GM19025 (cell line): ENCODE measurements around the gene NT5DC4.

ENCODE experiments used
- ATAC-seq: cut with Tn5 transposase; IDR thresholded peaks from one replicate; pipeline ENCODE4 v1.9.1; 2021; ENCODE audit warnings: mild to moderate bottlenecking, low read depth, moderate library complexity; ENCODE audit not compliant: unreplicated experiment

The NT5DC4 gene

GRCh38 chr2:112749755-112750559 is 29.1 kb downstream of the NT5DC4 start:
- peak; percentile 84 for ATAC-seq

DNA sequence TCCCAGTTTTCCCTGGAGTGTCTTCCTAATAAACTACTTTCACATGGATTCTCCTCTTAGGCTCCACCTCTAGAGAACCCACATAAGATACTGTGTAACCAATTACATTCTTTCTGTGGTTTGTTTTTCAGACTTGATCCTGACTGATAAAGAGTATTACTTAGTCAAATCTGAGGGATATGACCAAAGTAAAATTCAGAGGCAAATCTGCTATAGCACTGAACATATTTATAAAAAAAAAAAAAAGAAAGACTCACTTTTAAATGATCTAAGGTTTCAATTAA is 29.7 kb downstream of the NT5DC4 start:
- ATAC-seq, result no peak

DNA sequence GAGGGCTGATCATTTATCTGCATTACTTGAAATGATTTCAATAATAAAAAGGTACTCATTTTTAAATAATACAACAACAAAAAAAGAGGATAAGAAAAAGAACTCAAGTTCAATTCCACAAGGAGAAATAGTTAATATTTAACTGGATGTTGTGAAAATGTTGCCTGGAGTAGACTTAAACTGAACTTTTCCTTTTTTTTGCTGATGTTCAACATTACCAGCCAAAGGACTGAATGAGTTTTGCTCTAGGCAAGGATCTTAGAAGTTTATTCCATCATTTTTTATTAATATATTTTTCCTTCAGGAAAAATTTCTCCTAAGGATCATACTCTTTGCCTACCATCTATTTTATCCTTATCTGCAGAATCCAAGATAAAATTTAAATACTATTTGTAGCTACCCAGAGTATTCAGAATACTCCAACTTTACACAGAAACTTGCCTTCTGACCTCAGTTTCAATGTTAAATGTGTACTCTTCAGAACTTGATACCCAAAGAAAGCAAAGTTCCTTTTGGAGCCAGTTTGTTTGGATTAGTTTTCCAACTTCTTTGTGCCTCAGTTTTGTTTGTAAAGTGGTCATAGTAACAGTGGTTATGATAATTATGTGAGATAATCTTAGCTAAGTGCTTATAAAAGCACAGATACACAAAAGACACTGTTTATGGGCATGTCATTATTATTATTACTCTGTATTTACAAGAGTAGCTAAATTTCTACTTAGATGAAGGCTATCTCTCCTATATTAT is 30.8 kb downstream of the NT5DC4 start:
- no peak for ATAC-seq

DNA sequence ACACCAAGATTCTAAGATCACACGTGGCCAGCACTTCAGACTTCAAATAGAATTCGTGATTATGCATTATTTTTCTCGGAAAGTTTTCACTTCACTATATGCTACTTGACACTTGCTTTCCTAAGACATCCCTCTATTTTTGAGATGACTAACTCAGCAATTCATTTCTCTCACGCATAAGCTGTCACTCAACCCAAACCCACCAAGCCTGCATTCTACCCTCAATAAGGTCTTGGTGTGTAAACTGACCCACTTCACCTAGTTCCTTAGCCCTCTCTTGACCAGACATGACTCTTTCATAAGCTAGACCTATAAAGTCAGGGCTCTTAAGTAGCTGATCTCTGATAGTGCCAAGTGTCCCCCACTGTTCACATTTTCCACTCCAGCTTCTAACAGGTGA is 31.8 kb downstream of the NT5DC4 start:
- ATAC-seq, result no peak

GRCh38 chr2:112754564-112754963 is 33.7 kb downstream of the NT5DC4 start:
- no peak for ATAC-seq

GRCh38 chr2:112755444-112755843 is 34.6 kb downstream of the NT5DC4 start:
- ATAC-seq, result no peak

GRCh38 chr2:112756207-112756606 is 35.4 kb downstream of the NT5DC4 start:
- ATAC-seq, result no peak

- no peak for ATAC-seq
These were observed 36.4 kb downstream of the NT5DC4 start for GRCh38 chr2:112757265-112757664.

GRCh38 chr2:112758711-112759110 is 37.9 kb downstream of the NT5DC4 start:
- no peak for ATAC-seq

- no peak for ATAC-seq
These were observed 39.3 kb downstream of the NT5DC4 start for GRCh38 chr2:112760149-112760548.

DNA sequence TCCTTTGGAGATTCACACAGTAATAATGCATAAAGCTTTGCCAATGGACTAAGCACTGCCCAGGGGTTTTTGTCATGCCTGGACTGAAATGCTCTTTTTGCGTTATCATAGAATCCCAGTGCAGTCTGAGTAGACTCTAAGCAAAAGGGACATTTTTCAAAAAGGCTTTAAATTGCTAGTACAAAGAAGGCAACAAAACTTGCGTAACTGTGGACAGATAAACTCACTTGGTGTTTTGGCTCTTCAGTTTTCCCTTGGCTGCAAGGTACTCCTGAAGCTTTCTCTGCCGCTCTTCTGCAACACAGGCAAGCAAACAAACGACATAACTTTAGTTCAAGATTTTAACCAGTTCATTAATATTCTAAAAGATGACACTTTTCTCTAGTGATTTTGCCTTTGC is 41.5 kb downstream of the NT5DC4 start:
- no peak for ATAC-seq

GRCh38 chr2:112764071-112765044 is 43.5 kb downstream of the NT5DC4 start, which contains the start of gene CKAP2L:
Gene CKAP2L, minus strand, starts transcription at chr2:112764609. Its CDS starts 11 bp downstream, at chr2:112764598.
- ATAC-seq, result peak; percentile 97

DNA sequence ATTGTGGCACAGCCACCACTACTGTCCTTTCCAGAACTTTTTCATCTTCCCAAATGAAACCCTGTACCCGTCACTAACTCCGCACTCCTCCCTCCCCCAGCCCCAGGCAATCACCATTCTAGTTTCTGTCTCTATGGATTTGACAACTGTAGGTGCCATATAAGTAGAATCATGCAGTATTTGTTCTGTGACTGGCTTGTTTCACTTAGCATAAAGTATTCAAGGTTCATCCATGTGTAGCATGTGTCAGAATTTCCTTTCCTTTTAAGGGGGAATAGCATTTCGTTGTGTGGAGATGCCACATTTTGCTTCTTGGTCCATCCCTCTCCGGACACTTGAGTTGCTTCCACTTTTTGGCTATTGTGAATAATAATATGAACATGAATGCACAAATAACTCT is 44.4 kb downstream of the NT5DC4 start:
- ATAC-seq, result no peak

DNA sequence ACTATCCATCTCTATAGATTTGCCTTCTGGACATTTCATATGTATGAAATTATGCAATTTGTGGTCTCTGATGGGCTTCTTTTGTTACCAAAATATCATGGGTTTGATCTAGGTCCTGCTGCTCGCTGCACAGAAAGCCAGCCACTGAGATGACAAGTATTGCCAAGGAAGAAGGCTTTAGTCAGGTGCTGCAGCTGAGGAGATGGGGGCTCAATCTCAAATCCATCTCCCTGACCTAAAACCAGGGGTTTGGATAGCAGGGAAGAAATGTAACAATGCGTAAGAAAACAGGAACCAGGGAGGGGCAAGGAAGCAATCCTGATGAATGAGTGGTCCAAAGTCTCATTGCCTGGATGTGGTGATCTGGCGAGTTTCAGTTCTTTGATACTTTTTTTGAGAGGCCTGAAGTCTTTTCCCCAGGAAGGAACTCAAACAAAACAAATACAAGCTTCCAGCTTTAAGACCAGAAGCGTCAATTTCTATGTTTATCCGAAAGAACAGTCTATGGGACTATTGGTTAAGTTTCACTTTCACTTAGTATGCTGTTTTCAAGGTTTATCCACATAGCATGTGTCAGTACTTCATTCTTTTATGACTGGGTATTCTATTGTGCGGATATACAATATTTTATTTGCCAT is 47.0 kb downstream of the NT5DC4 start:
- no peak for ATAC-seq

DNA sequence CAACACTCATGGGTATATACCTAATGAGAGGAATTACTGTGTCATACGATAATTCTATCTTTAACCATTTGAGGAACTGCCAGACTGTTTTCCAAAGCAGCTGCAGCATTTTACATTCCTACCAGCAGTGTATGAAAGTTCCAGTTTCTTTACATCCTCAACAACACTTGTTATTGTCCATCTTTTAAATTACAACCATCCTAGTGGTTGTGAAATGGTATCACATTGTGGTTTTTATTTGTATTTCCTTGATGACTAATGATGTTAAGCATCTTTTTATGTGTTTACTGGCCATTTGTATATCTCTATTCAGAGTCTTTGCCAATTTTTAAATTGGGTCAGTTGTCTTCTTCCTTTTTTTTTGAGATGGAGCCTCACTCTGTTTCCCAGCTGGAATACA is 47.6 kb downstream of the NT5DC4 start:
- no peak for ATAC-seq

DNA sequence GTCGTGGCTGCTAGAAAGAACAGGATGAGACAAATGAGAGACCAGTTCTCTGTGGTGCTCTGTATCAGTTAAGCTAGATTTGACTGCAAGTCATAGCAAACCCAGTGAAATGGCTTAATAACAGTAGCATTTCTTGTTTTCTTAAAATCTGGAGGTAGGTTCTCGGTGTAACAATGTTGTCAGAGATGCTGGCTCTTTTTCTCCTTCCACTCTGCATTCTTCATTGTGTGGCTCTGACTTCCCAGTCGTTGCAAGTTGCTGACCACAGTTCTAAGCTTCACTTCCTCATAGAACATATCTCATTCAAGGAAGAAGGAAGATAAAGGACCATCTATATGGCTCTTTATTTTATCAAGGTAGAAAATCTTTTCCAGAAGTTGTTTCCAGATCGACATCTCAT is 51.5 kb downstream of the NT5DC4 start:
- ATAC-seq, result peak; percentile 41

GRCh38 chr2:112772911-112773475 is 52.2 kb downstream of the NT5DC4 start:
- ATAC-seq, result no peak

DNA sequence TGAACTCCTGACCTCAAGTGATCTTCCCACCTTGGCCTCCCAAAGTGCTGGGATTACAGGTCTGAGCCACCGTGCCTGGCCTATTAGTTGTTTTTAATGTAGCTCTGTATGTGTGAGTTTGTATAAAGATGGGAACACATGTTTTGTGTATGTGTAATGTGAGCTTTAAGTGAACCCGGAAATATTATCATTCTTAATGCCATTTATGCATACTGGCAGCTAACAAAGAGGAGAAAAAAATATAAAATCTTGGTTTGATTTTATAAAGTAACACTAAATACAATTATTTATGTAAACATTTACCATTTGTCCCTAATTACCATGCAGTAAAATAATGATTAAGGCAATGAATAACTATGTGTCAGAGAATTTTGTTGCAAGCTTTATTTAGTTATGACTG is 52.7 kb downstream of the NT5DC4 start:
- no peak for ATAC-seq

DNA sequence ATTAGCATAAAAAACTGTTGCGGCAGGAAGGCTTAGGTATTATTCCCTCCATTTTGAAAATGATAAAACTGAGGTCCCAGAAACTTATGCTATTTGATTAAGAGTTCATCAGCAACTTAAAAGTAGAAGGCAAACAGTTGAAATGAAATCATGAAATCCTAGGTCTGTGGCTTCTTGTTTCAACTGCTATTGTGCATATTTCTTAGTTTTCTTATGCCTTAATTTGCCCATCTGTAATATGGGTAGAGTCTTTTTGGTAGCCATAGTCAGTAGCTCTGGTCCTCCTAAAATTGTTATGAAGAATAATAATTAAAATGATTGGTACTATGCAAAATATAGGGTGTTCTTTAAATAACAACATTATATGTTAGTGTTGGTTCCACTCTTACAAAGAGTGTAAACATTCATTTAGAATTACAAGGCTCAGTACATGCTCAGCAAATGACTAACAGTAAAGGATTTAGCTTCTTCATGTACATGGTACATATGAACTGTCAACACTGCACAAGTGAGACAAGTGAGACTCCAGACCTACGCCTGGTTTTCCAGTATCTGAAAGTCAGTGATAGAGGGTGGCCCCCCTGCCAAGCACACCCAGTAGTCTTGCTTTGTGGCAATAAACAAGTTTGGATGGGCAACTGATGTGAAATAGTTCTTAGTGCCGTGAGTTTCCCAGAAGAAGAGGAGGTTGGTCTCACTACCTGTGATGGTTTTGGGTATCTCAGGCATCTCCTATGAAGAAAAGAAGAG is 53.9 kb downstream of the NT5DC4 start:
- ATAC-seq, result no peak
